Liver (tissue), 9 donors: Measurements from ENCODE around the gene TNFSF10. TPM values are rescaled to one million over a fixed set of nuclear protein-coding genes. Genes with fewer than 3 reads are reported as not detected.

Experiments
- DNase-seq: peaks from one replicate; pipeline ENCODE4 v3.0.0-alpha.2; 2017; ENCODE audit warnings: low spot score
- H3K27ac ChIP-seq, 2 donors: one replicate each; pipeline ENCODE4 v1.7.0; 2013; ENCODE audit warnings: inconsistent platforms in 2 of 2, low read length in 2 of 2, control low read depth in 1 of 2, low read depth in 1 of 2, mild to moderate bottlenecking in 1 of 2
- H3K27me3 ChIP-seq, 4 donors: one replicate each; pipeline versions ENCODE4 v1.6.1 to v1.7.0; 2013; ENCODE audit warnings: low read length in 3 of 4, inconsistent platforms in 1 of 4, mild to moderate bottlenecking in 1 of 4, moderate library complexity in 1 of 4; ENCODE audit not compliant: control insufficient read depth in 4 of 4, insufficient read depth in 4 of 4
- H3K36me3 ChIP-seq, 4 donors: one replicate each; pipeline versions ENCODE4 v1.6.1 to v1.7.0; 2013; ENCODE audit warnings: low read length in 3 of 4, mild to moderate bottlenecking in 3 of 4, low read depth in 1 of 4, moderate library complexity in 1 of 4; ENCODE audit not compliant: control insufficient read depth in 4 of 4, insufficient read depth in 3 of 4
- H3K4me1 ChIP-seq, 4 donors: one replicate each; pipeline versions ENCODE4 v1.6.1 to v1.7.0; 2013; ENCODE audit warnings: low read length in 3 of 4, mild to moderate bottlenecking in 3 of 4, moderate library complexity in 1 of 4; ENCODE audit not compliant: control insufficient read depth in 4 of 4, insufficient read depth in 4 of 4
- H3K4me3 ChIP-seq, 3 donors: one replicate each; pipeline versions ENCODE4 v1.6.1 to v1.7.0; 2013; ENCODE audit warnings: low read length in 3 of 3, control low read depth in 1 of 3, low read depth in 1 of 3, mild to moderate bottlenecking in 1 of 3
- H3K9ac ChIP-seq, 2 donors: one replicate each; pipeline ENCODE4 v1.7.0; 2013; ENCODE audit warnings: low read length in 2 of 2, mild to moderate bottlenecking in 2 of 2, moderate library complexity in 2 of 2, control low read depth in 1 of 2, low read depth in 1 of 2
- H3K9me3 ChIP-seq, 4 donors: one replicate each; pipeline versions ENCODE4 v1.6.1 to v1.7.0; 2013; ENCODE audit warnings: low read length in 3 of 4; ENCODE audit not compliant: control insufficient read depth in 4 of 4
- EGR1 ChIP-seq, 2 donors: IDR thresholded peaks; 2 replicates each; pipeline ENCODE4 v1.6.1; 2016 to 2018; ENCODE audit warnings: antibody characterized with exemption in 2 of 2, low read depth in 2 of 2
- FOXA1 ChIP-seq: IDR thresholded peaks from 2 replicates; pipeline ENCODE4 v1.6.1; 2016; ENCODE audit warnings: antibody characterized with exemption
- FOXA2 ChIP-seq: IDR thresholded peaks from 2 replicates; pipeline ENCODE4 v1.6.1; 2016; ENCODE audit warnings: antibody characterized with exemption
- GABPA ChIP-seq, 2 donors: IDR thresholded peaks in 1 of 2; conservative IDR thresholded peaks in 1 of 2; 2 replicates each; pipeline ENCODE4 v1.6.1; 2016; ENCODE audit warnings: antibody characterized with exemption in 2 of 2, mild to moderate bottlenecking in 1 of 2, moderate library complexity in 1 of 2
- HNF4A ChIP-seq, 2 donors: conservative IDR thresholded peaks; 2 replicates each; pipeline ENCODE4 v1.6.1; 2016; ENCODE audit warnings: antibody characterized with exemption in 2 of 2, mild to moderate bottlenecking in 2 of 2
- HNF4G ChIP-seq: IDR thresholded peaks from 2 replicates; pipeline ENCODE4 v1.6.1; 2016; ENCODE audit warnings: antibody characterized with exemption
- JUND ChIP-seq, 2 donors: IDR thresholded peaks; 2 replicates each; pipeline ENCODE4 v1.6.1; 2016; ENCODE audit warnings: antibody characterized with exemption in 2 of 2
- NR2F2 ChIP-seq: IDR thresholded peaks from 2 replicates; pipeline ENCODE4 v1.6.1; 2016; ENCODE audit warnings: antibody characterized with exemption
- RAD21 ChIP-seq, 2 donors: IDR thresholded peaks; 2 replicates each; pipeline ENCODE4 v1.6.1; 2016; ENCODE audit warnings: antibody characterized with exemption in 2 of 2, mild to moderate bottlenecking in 2 of 2
- RXRA ChIP-seq, 2 donors: IDR thresholded peaks; 2 replicates each; pipeline ENCODE4 v1.6.1; 2017 to 2018; ENCODE audit warnings: antibody characterized with exemption in 2 of 2, mild to moderate bottlenecking in 1 of 2
- SP1 ChIP-seq: IDR thresholded peaks from 2 replicates; pipeline ENCODE4 v1.6.1; 2018; ENCODE audit warnings: antibody characterized with exemption, mild to moderate bottlenecking
- TAF1 ChIP-seq: conservative IDR thresholded peaks from 2 replicates; pipeline ENCODE4 v1.6.1; 2016; ENCODE audit warnings: antibody characterized with exemption, mild to moderate bottlenecking
- YY1 ChIP-seq: IDR thresholded peaks from 2 replicates; pipeline ENCODE4 v1.6.1; 2016; ENCODE audit warnings: antibody characterized with exemption, mild to moderate bottlenecking
- WGBS: extraction: QIAGEN DNeasy Blood & Tissue Kit; methylation state at CpG from one replicate; pipeline ENCODE4 v1.1.7; 2013; 5-methylcytosine and 5-hydroxymethylcytosine counted together
- polyA plus RNA-seq, 2 donors: library from polyadenylated mRNA; stranded (reverse) in 1 of 2; unstranded in 1 of 2; fragments of 200-250 nt in 1 of 2; fragments of >200 nt in 1 of 2; fragmentation: Nextera tagmentation in 1 of 2; extraction: Ambion mirVana in 1 of 2; gene quantifications; one replicate each; pipeline versions ENCODE4 v1.2.1 to v1.2.3, GENCODE V29; 2013 to 2015
- total RNA-seq, 2 donors: library from RNA; depleted of rRNA; stranded (reverse); fragments of >200 nt; gene quantifications; one replicate each; pipeline ENCODE4 v1.2.3, GENCODE V29; 2014
- TF ChIP-seq, protein P1 (sequence below): IDR thresholded peaks from 2 replicates; pipeline ENCODE4 v1.6.1; 2016; ENCODE audit warnings: antibody characterized with exemption
- TF ChIP-seq, protein P2 (sequence below): IDR thresholded peaks from 2 replicates; pipeline ENCODE4 v1.6.1; 2016; ENCODE audit warnings: antibody characterized with exemption, mild to moderate bottlenecking
- TF ChIP-seq, protein P3 (sequence below): IDR thresholded peaks from 2 replicates; pipeline ENCODE4 v1.6.1; 2016; ENCODE audit warnings: antibody characterized with exemption
- TF ChIP-seq, protein P4 (sequence below): fragments of 150-350 bp; IDR thresholded peaks from 2 replicates; pipeline ENCODE4 v1.5.1; 2017; ENCODE audit warnings: improper control_type of control experiment, low read depth, low read length; ENCODE audit not compliant: missing input control
- TF ChIP-seq, protein P5 (sequence below): IDR thresholded peaks from 2 replicates; pipeline ENCODE4 v1.6.1; 2016; ENCODE audit warnings: antibody characterized with exemption
- donor health status: healthy.
- donor health status: healthy.
- donor health status: healthy.
- donor health status: healthy.
- donor health status: healthy.

Gene TNFSF10
- total and polyA plus RNA-seq, 4 donors, result 16.2 to 67.1 (median 37.5) TPM

DNA sequence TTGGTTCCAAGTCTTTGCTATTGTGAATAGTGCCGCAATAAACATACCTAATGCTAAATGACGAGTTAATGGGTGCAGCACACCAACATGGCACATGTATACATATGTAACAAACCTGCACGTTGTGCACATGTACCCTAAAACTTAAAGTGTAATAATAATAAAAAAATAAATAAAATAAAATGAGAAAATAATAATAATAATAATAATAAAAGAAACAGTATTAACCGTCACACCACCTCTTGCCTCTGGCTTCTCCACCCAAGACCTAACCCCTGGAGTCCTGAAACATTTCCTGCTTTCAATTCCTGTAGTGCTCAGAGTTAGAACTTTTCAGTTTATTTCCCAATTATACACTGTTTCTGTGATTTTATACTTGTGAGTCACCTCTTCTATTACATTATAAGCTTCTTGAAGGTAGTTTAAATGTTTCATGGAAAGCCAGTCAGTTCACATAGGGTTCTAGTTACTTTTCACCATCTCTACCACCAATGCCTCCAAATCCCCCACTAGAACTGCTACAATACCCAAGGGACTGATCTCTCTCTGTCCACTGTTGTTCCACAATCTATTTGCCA is 56.6 kb downstream of the TNFSF10 start:
- Histone ChIP-seq H3K36me3 (no peaks in the 10 kb centered on the region), H3K27me3 (no peaks in the 10 kb centered on the region), H3K27ac (no peak overlapping the region), H3K9ac (no peak overlapping the region), H3K4me1 (no peaks in the 10 kb centered on the region), H3K4me3 (no peak overlapping the region), H3K9me3 (no peaks in the 10 kb centered on the region)
- WGBS, result 81% methylated on average over 4 of the region's 4 CpGs
- no peak for TF ChIP-seq GABPA (IDR thresholded peaks at IDR 0.05 in 1 of 2, conservative IDR thresholded peaks at IDR 0.05 in 1 of 2)
- TF ChIP-seq, protein P1, sequence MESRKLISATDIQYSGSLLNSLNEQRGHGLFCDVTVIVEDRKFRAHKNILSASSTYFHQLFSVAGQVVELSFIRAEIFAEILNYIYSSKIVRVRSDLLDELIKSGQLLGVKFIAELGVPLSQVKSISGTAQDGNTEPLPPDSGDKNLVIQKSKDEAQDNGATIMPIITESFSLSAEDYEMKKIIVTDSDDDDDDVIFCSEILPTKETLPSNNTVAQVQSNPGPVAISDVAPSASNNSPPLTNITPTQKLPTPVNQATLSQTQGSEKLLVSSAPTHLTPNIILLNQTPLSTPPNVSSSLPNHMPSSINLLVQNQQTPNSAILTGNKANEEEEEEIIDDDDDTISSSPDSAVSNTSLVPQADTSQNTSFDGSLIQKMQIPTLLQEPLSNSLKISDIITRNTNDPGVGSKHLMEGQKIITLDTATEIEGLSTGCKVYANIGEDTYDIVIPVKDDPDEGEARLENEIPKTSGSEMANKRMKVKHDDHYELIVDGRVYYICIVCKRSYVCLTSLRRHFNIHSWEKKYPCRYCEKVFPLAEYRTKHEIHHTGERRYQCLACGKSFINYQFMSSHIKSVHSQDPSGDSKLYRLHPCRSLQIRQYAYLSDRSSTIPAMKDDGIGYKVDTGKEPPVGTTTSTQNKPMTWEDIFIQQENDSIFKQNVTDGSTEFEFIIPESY, result no peak
- TF ChIP-seq RAD21 (IDR thresholded peaks at IDR 0.05), result no peak
- TF ChIP-seq NR2F2, result no peak
- no peak for TF ChIP-seq TAF1
- TF ChIP-seq SP1, result no peak
- no peak for TF ChIP-seq RXRA (IDR thresholded peaks at IDR 0.05)
- no peak for TF ChIP-seq EGR1 (IDR thresholded peaks at IDR 0.05; ENCODE audit: low read depth in 2 of 2)
- TF ChIP-seq, protein P2, sequence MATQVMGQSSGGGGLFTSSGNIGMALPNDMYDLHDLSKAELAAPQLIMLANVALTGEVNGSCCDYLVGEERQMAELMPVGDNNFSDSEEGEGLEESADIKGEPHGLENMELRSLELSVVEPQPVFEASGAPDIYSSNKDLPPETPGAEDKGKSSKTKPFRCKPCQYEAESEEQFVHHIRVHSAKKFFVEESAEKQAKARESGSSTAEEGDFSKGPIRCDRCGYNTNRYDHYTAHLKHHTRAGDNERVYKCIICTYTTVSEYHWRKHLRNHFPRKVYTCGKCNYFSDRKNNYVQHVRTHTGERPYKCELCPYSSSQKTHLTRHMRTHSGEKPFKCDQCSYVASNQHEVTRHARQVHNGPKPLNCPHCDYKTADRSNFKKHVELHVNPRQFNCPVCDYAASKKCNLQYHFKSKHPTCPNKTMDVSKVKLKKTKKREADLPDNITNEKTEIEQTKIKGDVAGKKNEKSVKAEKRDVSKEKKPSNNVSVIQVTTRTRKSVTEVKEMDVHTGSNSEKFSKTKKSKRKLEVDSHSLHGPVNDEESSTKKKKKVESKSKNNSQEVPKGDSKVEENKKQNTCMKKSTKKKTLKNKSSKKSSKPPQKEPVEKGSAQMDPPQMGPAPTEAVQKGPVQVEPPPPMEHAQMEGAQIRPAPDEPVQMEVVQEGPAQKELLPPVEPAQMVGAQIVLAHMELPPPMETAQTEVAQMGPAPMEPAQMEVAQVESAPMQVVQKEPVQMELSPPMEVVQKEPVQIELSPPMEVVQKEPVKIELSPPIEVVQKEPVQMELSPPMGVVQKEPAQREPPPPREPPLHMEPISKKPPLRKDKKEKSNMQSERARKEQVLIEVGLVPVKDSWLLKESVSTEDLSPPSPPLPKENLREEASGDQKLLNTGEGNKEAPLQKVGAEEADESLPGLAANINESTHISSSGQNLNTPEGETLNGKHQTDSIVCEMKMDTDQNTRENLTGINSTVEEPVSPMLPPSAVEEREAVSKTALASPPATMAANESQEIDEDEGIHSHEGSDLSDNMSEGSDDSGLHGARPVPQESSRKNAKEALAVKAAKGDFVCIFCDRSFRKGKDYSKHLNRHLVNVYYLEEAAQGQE, result no peak
- TF ChIP-seq HNF4G, result no peak
- no peak for TF ChIP-seq HNF4A (conservative IDR thresholded peaks at IDR 0.05)
- TF ChIP-seq FOXA1, result no peak
- no peak for TF ChIP-seq YY1
- TF ChIP-seq, protein P3, sequence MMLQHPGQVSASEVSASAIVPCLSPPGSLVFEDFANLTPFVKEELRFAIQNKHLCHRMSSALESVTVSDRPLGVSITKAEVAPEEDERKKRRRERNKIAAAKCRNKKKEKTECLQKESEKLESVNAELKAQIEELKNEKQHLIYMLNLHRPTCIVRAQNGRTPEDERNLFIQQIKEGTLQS, result no peak
- TF ChIP-seq, protein P4, sequence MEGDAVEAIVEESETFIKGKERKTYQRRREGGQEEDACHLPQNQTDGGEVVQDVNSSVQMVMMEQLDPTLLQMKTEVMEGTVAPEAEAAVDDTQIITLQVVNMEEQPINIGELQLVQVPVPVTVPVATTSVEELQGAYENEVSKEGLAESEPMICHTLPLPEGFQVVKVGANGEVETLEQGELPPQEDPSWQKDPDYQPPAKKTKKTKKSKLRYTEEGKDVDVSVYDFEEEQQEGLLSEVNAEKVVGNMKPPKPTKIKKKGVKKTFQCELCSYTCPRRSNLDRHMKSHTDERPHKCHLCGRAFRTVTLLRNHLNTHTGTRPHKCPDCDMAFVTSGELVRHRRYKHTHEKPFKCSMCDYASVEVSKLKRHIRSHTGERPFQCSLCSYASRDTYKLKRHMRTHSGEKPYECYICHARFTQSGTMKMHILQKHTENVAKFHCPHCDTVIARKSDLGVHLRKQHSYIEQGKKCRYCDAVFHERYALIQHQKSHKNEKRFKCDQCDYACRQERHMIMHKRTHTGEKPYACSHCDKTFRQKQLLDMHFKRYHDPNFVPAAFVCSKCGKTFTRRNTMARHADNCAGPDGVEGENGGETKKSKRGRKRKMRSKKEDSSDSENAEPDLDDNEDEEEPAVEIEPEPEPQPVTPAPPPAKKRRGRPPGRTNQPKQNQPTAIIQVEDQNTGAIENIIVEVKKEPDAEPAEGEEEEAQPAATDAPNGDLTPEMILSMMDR, result no peak
- TF ChIP-seq, protein P5, sequence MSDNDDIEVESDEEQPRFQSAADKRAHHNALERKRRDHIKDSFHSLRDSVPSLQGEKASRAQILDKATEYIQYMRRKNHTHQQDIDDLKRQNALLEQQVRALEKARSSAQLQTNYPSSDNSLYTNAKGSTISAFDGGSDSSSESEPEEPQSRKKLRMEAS, result no peak
- TF ChIP-seq JUND (IDR thresholded peaks at IDR 0.05), result no peak
- TF ChIP-seq FOXA2, result no peak
- DNase-seq, result no peak
